Measurements from ENCODE around the gene THBS2.
"Not testable (repeated sequence)": the region's sequence is repeated elsewhere in the genome, so short reads cannot be mapped to it uniquely, and the experiment has no call there.

Gene THBS2

GRCh38 chr6:169229615-169230321, 23.9 kb downstream of the THBS2 start:
- no peak for FAIRE-seq

- no peak for FAIRE-seq
Measured at GRCh38 chr6:169227116-169227515, 26.5 kb downstream of the THBS2 start.

DNA sequence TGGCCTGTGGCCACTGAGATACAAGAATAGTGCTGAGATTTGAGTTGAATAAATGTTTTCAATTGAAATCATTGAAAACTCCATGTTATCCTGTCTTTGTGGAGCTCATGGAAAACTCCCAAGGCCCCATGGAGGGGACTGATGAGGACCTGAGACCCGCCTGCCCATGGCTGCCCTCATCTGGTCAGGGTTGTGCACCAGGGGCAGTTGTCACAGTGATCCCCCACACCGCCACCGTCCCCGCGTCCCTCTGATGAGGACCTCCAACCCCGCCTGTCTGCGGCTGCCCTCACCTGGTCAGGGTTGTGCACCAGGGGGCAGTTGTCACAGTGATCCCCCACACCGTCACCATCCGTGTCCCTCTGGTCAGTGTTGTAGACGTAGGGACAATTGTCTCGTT, 27.8 kb downstream of the THBS2 start:
- no peak for FAIRE-seq

GRCh38 chr6:169225131-169225576, 28.5 kb downstream of the THBS2 start:
- FAIRE-seq: no peak

- FAIRE-seq: no peak
Measured at GRCh38 chr6:169224716-169225115, 28.9 kb downstream of the THBS2 start.

GRCh38 chr6:169224185-169224695, 29.4 kb downstream of the THBS2 start:
- FAIRE-seq: no peak

DNA sequence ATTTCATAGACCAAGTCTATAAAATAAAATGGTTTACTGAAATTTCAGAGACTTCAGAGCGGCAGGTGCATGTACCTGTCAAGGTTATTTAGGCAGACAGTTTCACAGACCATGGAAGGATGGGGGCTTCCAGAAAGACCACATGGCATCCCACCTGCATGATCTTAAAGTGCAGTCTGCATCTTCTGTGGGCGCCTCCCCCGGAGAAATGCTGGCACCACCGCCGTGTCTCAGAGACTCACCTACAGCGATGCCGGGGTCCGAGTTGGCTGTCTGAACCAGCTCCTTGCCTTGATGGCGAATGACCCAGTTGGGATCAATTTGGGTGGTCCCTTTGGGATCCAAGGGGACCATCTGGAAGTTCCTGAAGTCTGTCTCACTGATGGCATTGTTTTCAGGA, 30.6 kb downstream of the THBS2 start:
- FAIRE-seq: no peak

GRCh38 chr6:169222126-169222525, 31.5 kb downstream of the THBS2 start:
- no peak for FAIRE-seq

DNA sequence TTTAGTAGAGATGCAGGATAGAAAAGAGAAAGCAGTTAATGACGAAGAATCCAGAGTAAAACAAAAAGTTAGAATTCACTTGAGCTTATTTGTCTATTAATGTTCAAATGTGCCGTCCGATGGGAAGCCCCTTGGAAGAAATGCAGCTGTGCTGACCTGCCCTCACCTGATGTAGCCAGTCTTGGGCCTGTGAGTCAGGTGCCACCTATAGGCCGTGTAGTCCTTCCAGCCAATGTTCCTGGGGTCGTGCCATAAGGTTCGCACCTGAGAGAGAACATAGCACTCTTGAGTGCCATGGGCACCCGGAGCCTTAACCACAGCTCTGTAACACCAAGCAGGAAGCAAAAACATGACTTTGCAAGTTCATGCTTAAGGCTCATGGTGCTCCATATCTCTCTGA, 32.4 kb downstream of the THBS2 start:
- no peak for FAIRE-seq

DNA sequence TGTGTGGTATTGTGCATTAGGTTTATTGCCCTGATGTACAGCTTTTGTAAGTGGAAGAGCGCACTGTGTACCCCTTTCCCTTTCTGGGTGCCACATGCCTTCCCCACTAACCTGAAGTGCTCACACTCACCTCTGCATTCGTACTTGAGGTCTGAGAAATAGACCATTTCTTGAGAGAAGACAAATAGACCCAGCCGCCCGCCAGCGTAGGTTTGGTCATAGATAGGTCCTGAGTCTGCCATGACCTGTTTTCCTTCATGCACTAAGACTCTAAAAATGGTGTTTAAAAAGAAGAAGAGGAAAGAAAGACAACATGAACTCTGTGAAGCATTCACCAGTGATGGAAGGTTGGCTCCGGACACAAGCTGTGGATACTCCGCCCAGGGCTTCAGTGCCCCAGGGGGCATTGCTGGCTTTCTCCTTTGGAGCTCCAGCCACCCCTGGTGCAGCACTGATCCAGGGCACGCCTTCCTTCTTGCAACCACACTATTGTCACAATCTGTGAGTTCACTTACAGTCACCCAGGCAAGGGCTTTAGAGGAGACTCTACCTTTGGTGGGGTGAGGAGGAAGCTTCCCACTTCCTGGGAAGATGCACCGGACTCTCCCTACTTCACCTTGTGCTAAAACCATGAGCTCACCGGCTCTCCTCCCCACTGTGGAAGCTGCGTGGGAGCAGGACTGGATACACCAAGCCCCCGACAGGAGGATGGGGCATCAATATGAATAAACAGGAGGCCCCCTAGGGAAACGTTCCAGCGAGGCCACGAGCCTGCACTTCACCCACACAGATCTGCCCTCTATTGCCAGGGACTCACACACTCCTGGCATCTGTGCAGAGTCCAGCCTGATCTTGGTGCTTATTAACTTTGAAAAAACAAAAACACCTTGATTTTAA, 33.3 kb downstream of the THBS2 start:
- FAIRE-seq: no peak

DNA sequence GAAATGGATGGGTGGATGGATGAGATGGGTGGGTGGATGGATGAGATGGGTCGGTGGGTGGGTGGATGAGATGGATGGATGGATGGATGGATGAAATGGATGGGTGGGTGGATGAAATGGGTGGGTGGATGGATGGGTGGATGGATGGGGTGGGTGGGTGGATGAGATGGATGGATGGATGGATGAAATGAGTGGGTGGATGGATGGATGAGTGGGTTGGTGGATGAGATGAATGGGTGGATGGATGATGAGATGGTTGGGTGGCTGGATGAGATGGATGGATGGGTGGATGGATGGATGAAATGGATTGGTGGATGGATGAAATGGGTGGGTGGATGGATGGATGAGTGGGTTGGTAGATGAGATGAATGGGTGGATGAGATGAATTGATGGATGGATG, 35.7 kb downstream of the THBS2 start:
- FAIRE-seq: no peak

DNA sequence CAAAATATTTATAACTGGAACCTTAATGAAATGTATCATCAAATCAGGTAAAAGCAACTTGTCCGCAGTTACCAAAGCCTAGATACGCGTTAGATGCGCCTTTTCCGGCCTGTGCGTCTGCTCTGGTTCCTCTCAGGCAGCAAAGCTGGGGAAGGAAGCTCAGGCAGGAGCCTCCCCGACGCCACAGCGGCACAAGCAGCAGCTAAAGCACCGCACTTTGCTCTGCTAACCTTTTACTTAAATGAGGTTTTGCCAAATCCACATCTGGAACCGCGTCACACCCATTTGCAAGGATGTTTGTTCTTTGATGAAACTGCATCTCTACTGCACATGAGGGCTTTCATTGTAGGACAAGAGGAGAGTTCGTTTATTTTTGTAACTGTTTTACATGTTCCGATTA, 36.8 kb downstream of the THBS2 start:
- no peak for FAIRE-seq

- no peak for FAIRE-seq
Measured at GRCh38 chr6:169215201-169215681, 38.4 kb downstream of the THBS2 start.

DNA sequence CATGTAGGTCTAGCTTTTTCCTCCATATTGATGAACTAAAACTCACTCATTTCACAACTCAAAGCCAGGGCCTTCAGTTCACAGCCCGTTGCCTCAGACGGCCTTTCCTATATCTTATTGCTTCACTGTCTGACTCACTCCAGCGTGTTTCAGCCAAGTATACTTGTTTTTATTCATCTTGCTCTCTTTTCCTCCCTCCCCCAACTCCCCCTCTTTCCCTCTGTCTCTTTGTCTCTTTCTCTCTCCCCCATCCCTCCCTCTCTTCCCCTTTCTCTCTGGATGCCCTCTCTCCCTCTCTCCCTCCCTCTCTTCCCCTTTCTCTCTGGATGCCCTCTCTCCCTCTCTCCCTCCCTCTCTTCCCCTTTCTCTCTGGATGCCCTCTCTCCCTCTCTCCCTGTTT, 38.9 kb downstream of the THBS2 start:
- FAIRE-seq: not testable (repeated sequence)

GRCh38 chr6:169213814-169214520, 39.7 kb downstream of the THBS2 start:
- no peak for FAIRE-seq

DNA sequence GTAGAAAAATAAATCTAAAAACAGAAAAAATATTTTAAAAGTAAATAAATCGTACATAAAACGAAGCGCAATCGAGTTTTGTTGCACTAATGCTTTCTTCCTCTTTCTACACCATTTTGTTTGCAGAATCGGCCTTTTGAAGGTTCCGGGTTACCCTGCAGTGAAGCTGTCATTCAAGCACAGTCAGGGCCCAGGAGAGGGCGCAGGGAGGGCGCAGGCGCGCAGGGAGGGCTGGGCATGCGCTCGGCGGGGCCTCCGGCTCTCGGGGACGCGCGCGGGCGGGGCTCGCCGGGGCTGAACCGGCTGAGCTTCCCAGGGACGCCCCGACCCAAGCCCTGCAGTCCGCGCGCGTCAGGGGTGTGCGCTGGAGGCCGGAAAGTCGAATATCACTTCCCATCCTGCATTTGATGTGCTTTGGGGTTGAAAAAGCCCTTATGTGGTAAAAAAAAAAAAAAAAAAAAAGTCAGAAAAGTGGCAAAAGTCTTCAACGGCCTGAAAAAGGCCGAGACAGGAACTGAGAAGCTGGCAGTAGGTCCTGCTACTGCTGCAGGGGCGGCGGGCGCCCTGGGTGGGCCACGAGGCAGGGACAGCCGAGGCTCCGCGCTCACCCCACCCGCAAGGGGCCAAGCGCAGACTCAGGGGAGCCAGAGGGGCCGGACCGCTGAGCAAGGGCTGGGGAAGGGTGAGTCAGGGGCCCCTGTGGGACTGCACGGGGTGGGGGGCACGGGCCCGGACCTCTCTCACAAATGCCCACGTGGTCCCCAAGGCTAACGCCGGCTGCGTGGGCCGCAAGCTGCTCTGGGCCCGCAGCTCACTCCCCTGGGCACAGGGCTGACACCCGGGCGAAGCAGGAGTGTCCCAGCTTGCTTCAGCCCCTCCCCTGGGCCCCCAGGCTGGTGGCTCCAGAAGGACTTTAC, 40.5 kb downstream of the THBS2 start:
- no peak for FAIRE-seq

- FAIRE-seq: no peak
Measured at GRCh38 chr6:169212436-169212835, 41.2 kb downstream of the THBS2 start.

- no peak for FAIRE-seq
Measured at GRCh38 chr6:169211881-169212280, 41.8 kb downstream of the THBS2 start.

DNA sequence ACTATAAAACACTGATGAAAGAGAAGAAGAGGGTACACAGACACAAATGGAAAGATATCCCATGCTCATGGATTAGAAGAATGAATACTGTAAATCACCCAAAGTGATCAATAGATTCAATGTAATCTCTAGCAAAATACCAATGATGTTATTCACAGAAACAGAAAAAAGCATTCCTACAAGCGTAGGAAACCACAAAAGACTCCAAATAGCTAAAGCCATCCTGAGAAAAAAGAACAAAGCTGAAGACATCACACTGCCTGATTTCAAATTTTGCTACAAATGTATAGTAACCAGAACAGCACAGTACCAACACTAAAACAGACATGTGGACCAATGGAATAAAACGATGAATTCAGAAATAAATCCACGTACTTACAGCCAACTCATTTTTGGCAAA, 43.0 kb downstream of the THBS2 start:
- FAIRE-seq: no peak

- no peak for FAIRE-seq
Measured at GRCh38 chr6:169208011-169208410, 45.6 kb downstream of the THBS2 start.

DNA sequence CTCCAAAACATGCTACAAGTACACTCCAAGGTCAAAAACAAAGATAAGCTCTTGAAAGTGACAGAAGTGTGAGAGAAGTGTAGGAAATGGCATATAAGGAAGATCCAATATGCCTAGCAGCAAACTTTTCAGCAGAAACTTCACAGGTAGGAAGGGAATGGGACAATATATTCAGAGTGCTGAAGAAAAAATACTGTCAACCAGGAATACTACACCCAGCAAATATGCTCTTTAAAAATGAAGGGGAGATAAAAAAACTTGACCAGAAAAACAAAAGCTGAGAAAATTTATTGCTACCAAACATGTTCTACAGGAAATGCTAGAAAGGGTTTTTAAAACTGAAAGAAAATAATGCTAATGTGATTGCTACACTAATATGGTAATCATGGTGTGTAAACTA, 46.2 kb downstream of the THBS2 start:
- no peak for FAIRE-seq
